Endothelial cell of umbilical vein (primary cell): ENCODE measurements around the gene RGS1. TPM values are rescaled to one million over a fixed set of nuclear protein-coding genes. Genes with fewer than 3 reads are reported as not detected.

Source experiments
- BruUV-seq: library from RNA; stranded (reverse); fragments of 400-500 nt; replicated peaks from 2 replicates; lab custom pipeline; 2021; lab: Mats Ljungman, UMichigan
- CTCF ChIA-PET: fragments of 300-600, 350-600 bp; sonication (Branson Sonifier 250); formaldehyde crosslinking; loops from one replicate; lab custom pipeline; 2021; ENCODE audit warnings: antibody characterized with exemption, inconsistent platforms; lab: Charles Lee
- POLR2A ChIA-PET: fragments of 300-600, 350-600 bp; sonication (Branson Sonifier 250); formaldehyde crosslinking; loops from one replicate; lab custom pipeline; 2021; ENCODE audit warnings: antibody characterized with exemption, inconsistent platforms; lab: Charles Lee
- DNase-seq: peaks from one replicate; pipeline ENCODE4 v3.0.0-alpha.2; 2011; ENCODE audit warnings: low read depth, low spot score
- FAIRE-seq: peaks from 2 replicates; lab custom pipeline; 2011; peaks lifted over from hg19 to GRCh38; lab: Jason Lieb, UNC
- H2AFZ ChIP-seq: 2 replicates; pipeline ENCODE4 v1.6.0; 2012; ENCODE audit warnings: low read depth, low read length, control low read depth, inconsistent platforms
- H3K27ac ChIP-seq: 2 replicates; pipeline ENCODE4 v1.5.1; 2011; ENCODE audit warnings: low read depth, mild to moderate bottlenecking, control low read depth, low read length, moderate library complexity; ENCODE audit not compliant: insufficient read depth
- H3K27me3 ChIP-seq, 2 experiments: 2 replicates each; pipeline versions ENCODE4 v1.6.0 to v1.6.1; 2011; ENCODE audit warnings: low read length in 2 of 2, mixed read lengths in 1 of 2; ENCODE audit not compliant: control insufficient read depth in 2 of 2, insufficient read depth in 2 of 2
- H3K36me3 ChIP-seq, 2 experiments: 2 replicates in 1 of 2; 3 replicates in 1 of 2; pipeline ENCODE4 v1.5.1; 2011; ENCODE audit warnings: low read length in 2 of 2, mild to moderate bottlenecking in 1 of 2, moderate library complexity in 1 of 2; ENCODE audit not compliant: control insufficient read depth in 2 of 2, insufficient read depth in 2 of 2; ENCODE audit errors: extremely low read depth in 1 of 2
- H3K4me1 ChIP-seq: 3 replicates; pipeline ENCODE4 v1.5.1; 2011; ENCODE audit warnings: mild to moderate bottlenecking, low read length; ENCODE audit not compliant: control insufficient read depth, insufficient read depth; ENCODE audit errors: extremely low read depth
- H3K4me2 ChIP-seq: 2 replicates; pipeline ENCODE4 v1.6.1; 2011; ENCODE audit warnings: low read length, control low read depth, mixed read lengths; ENCODE audit not compliant: insufficient read depth
- H3K4me3 ChIP-seq, 3 experiments: fragments of 200-600 bp in 1 of 3; sonication (generic), shearing (Covaris generic) in 1 of 3; replicated peaks in 1 of 3; 2 replicates each; pipeline ENCODE4 v1.5.1; 2011 to 2016; ENCODE audit warnings: control low read depth in 3 of 3, low read length in 3 of 3, mild to moderate bottlenecking in 2 of 3, inconsistent platforms in 1 of 3, low read depth in 1 of 3, moderate library complexity in 1 of 3; ENCODE audit not compliant: insufficient read depth in 1 of 3
- H3K79me2 ChIP-seq: 2 replicates; pipeline ENCODE4 v1.6.0; 2012; ENCODE audit warnings: low read length, inconsistent platforms; ENCODE audit not compliant: control insufficient read depth, insufficient read depth
- H3K9ac ChIP-seq: replicated peaks from 2 replicates; pipeline ENCODE3; 2011; ENCODE audit warnings: low read length, control low read depth; ENCODE audit not compliant: insufficient read depth; ENCODE audit errors: extremely low read depth
- H3K9me1 ChIP-seq: replicated peaks from 3 replicates; pipeline ENCODE4 v1.6.0; 2011; ENCODE audit warnings: mild to moderate bottlenecking, low read length; ENCODE audit not compliant: control insufficient read depth, insufficient read depth; ENCODE audit errors: extremely low read depth
- H3K9me3 ChIP-seq: replicated peaks from 2 replicates; pipeline ENCODE4 v1.5.1; 2012; ENCODE audit warnings: low read length, inconsistent platforms; ENCODE audit not compliant: control insufficient read depth, insufficient read depth
- H4K20me1 ChIP-seq: replicated peaks from 2 replicates; pipeline ENCODE3; 2011; ENCODE audit warnings: mild to moderate bottlenecking, low read length; ENCODE audit not compliant: control insufficient read depth, insufficient read depth; ENCODE audit errors: extremely low read depth
- JUN ChIP-seq: IDR thresholded peaks from 2 replicates; pipeline ENCODE4 v1.6.1; 2011; ENCODE audit warnings: borderline replicate concordance, low read depth; ENCODE audit not compliant: insufficient read length, insufficient read depth
- dilution Hi-C: fragments of 300-500 bp; cut with MboI; formaldehyde crosslinking; loops from one replicate; pipeline ENCODE4 v1.15.0; 2019; ENCODE audit warnings: low sequenced_read_pairs; ENCODE audit not compliant: extremely low pct_ligation_motif_present
- intact Hi-C: fragments of 100-400 bp; cut with micrococcal nuclease; formaldehyde crosslinking; loops from one replicate; pipeline ENCODE4 v1.10.0; 2022
- polyA plus RNA-seq, 4 experiments: library from polyadenylated mRNA; depleted of rRNA in 3 of 4; stranded (reverse) in 3 of 4; unstranded in 1 of 4; fragments of >200 nt; gene quantifications; 2 replicates each; pipeline versions ENCODE4 v1.2.1 to v1.2.3, GENCODE V29; 2011 to 2012; ENCODE audit warnings: missing spikeins in 1 of 4
- total RNA-seq: library from RNA; stranded (reverse); gene quantifications from 2 replicates; pipeline ENCODE4 v1.2.3, GENCODE V29; 2021
- TF ChIP-seq, protein P1 (sequence below), 2 donors: IDR thresholded peaks; 1 replicate in 1 of 2; 2 replicates in 1 of 2; pipeline ENCODE4 v1.5.1; 2011; ENCODE audit warnings: low read length in 2 of 2, mild to moderate bottlenecking in 2 of 2, moderate library complexity in 2 of 2, control low read depth in 1 of 2, inconsistent platforms in 1 of 2, low read depth in 1 of 2; ENCODE audit not compliant: insufficient read depth in 1 of 2; ENCODE audit errors: extremely low read depth in 1 of 2

RGS1 gene
- total and polyA plus RNA-seq, 2 donors (not counting 3 experiments of a cell fraction or from before 2014, with no cell fraction given): not detected

DNA sequence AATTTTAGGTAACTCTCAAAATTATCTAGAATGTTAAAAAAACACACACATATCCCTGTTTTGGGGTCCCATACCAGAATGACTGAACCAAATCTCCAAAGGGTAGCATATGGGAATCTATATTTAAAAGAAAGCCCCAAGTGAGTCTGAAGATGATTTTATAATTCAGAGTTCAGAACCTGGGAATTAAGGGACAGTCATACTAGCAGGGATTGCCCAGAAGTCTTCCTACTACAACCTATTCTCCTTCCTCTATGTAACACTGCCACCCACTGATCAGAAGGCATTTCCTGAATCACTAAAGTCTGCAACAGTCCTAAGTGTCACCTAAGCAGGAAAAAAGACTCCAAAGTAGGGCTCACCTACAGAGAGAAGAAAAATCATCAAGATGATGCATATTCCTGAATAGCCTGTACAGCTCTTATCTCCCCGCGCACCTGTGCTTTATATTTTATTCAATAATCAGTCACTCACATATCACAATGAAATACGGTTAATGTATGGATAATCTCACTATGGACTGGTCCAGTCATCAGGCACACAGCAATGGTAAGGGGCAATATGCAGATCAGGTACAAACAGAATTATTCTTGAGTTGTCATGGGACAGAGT, 4.9 kb downstream of the RGS1 start:
- no peaks in the 10 kb centered on the region for H4K20me1 ChIP-seq
- DNase-seq (peak; percentile 75), FAIRE-seq (peak; percentile 64)
- CTCF ChIA-PET: interaction anchor here (1.2 to 7.2 kb wide), 2 partner anchors 100 to 105 kb away, joined by 7 to 128 read pairs; no protein-coding TSS in a partner anchor
- H3K9me3 ChIP-seq: no peaks in the 10 kb centered on the region
- no TSS peak for BruUV-seq
- no peaks in the 10 kb centered on the region for H3K79me2 ChIP-seq
- H3K4me1 ChIP-seq: no peaks in the 10 kb centered on the region
- H3K27ac ChIP-seq: no peak overlapping the region
- no peak overlapping the region for H3K4me2 ChIP-seq
- dilution Hi-C loops (loop anchor here (25.0 kb wide), 1 partner anchor 93 kb away; no protein-coding TSS in a partner anchor), intact Hi-C loops (loop anchor here (1.0 to 10.0 kb wide), 4 partner anchors 28 to 434 kb away; no protein-coding TSS in a partner anchor)
- no peak overlapping the region for H3K4me3 ChIP-seq
- H3K27me3 ChIP-seq: no peaks in the 10 kb centered on the region
- TF ChIP-seq JUN: no peak
- TF ChIP-seq, protein P1, sequence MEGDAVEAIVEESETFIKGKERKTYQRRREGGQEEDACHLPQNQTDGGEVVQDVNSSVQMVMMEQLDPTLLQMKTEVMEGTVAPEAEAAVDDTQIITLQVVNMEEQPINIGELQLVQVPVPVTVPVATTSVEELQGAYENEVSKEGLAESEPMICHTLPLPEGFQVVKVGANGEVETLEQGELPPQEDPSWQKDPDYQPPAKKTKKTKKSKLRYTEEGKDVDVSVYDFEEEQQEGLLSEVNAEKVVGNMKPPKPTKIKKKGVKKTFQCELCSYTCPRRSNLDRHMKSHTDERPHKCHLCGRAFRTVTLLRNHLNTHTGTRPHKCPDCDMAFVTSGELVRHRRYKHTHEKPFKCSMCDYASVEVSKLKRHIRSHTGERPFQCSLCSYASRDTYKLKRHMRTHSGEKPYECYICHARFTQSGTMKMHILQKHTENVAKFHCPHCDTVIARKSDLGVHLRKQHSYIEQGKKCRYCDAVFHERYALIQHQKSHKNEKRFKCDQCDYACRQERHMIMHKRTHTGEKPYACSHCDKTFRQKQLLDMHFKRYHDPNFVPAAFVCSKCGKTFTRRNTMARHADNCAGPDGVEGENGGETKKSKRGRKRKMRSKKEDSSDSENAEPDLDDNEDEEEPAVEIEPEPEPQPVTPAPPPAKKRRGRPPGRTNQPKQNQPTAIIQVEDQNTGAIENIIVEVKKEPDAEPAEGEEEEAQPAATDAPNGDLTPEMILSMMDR (IDR thresholded peaks at IDR 0.05; ENCODE audit: extremely low read depth in 1 of 2, insufficient read depth in 1 of 2, low read depth in 1 of 2, low read length in 2 of 2): peak; percentile 25 to 35
- POLR2A ChIA-PET: no interaction called here
- H3K36me3 ChIP-seq: no peaks in the 10 kb centered on the region
- no peak overlapping the region for H2AFZ ChIP-seq
- no peak overlapping the region for H3K9ac ChIP-seq
- H3K9me1 ChIP-seq: no peaks in the 10 kb centered on the region
